ENCODE data around the gene KRT35. TPM values are rescaled to one million over a fixed set of nuclear protein-coding genes. Genes with fewer than 3 reads are reported as not detected.

Gene KRT35
- total RNA-seq, 1 experiment from 2014 or later = not detected

GRCh38 chr17:41496803-41497484 lies 16.0 kb upstream of the KRT35 start (continued):
- TF ChIP-seq, protein P1, sequence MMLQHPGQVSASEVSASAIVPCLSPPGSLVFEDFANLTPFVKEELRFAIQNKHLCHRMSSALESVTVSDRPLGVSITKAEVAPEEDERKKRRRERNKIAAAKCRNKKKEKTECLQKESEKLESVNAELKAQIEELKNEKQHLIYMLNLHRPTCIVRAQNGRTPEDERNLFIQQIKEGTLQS (IDR thresholded peaks at IDR 0.05) = no peak
- no peak for TF ChIP-seq SIN3A (IDR thresholded peaks at IDR 0.05; ENCODE audit: low read depth)
- peak; percentile 66; the same call in 1 of the 2 replicates for TF ChIP-seq MAX (IDR thresholded peaks at IDR 0.05)

GRCh38 chr17:41494524-41494923 lies 13.6 kb upstream of the KRT35 start:
- Histone ChIP-seq H3K9ac (ENCODE audit: low read length) (peak overlapping the region; percentile 40), H3K9me3 (ENCODE audit: control insufficient read depth in 1 of 2, insufficient read depth in 1 of 2, low read depth in 1 of 2, low read length in 2 of 2) (no peaks in the 10 kb centered on the region), H3K9me2 (ENCODE audit: insufficient read depth) (no peaks in the 10 kb centered on the region), H3K4me1 (ENCODE audit: control insufficient read depth in 1 of 2, insufficient read depth in 2 of 2, low read length in 2 of 2) (peaks cover 23 to 71% of the 10 kb centered on the region in 2 experiments), H3K79me2 (ENCODE audit: insufficient read depth, low read length) (no peaks in the 10 kb centered on the region), H3K4me3 (replicated peaks in 1 of 2; ENCODE audit: low read depth in 1 of 2, low read length in 2 of 2) (no peak overlapping the region), H3K27ac (ENCODE audit: low read depth, low read length) (peak overlapping the region; percentile 28), H2AFZ (ENCODE audit: low read depth, low read length, poor library complexity, severe bottlenecking) (no peak overlapping the region), H4K20me1 (ENCODE audit: insufficient read depth) (no peaks in the 10 kb centered on the region), H3K4me2 (ENCODE audit: low read length) (peak overlapping the region; percentile 56), H3K27me3 (ENCODE audit: insufficient read depth, low read length) (no peaks in the 10 kb centered on the region), H3K36me3 (ENCODE audit: control insufficient read depth in 1 of 2, insufficient read depth in 2 of 2, low read length in 2 of 2) (no peaks in the 10 kb centered on the region)
- RAD21 ChIA-PET (ENCODE audit: low non-redundant PET in 1 of 2, low total read pairs in 2 of 2, uncharacterized antibody in 2 of 2, unreplicated experiment in 2 of 2) = interaction anchor here in 1 of 2 experiments (1.1 to 2.5 kb wide), 3 partner anchors 54 to 163 kb away, joined by 3 to 5 read pairs (median 3); no protein-coding TSS in a partner anchor
- POLR2A ChIA-PET = interaction anchor here (1.0 to 1.2 kb wide), 2 partner anchors 27 to 90 kb away, joined by 4 read pairs; no protein-coding TSS in a partner anchor
- peak; percentile 21; the same call in 1 of the 2 replicates for ATAC-seq
- DNase-seq (ENCODE audit: low read depth, low spot score) = no peak
- no peak for TF ChIP-seq ZFX (IDR thresholded peaks at IDR 0.05)
- peak; percentile 64 for TF ChIP-seq SP1 (IDR thresholded peaks at IDR 0.05; ENCODE audit: low read depth)
- TF ChIP-seq CBX3 (IDR thresholded peaks at IDR 0.05; ENCODE audit: low read depth) = peak; percentile 59; the same call in 1 of the 2 replicates
- peak; percentile 32 for TF ChIP-seq YY1 (IDR thresholded peaks at IDR 0.05; ENCODE audit: extremely low read depth, insufficient replicate concordance, low read depth, low read length)
- CTCF ChIA-PET = interaction anchor here (0.8 to 4.7 kb wide), 12 partner anchors 27 to 879 kb away, joined by 3 to 23 read pairs (median 6); no protein-coding TSS in a partner anchor
- intact Hi-C loops (cut with micrococcal nuclease) = loop anchor here (10.0 kb wide), 1 partner anchor 80 kb away; no protein-coding TSS in a partner anchor
- no TSS peak for BruUV-seq (replicated peaks)

Data from HCT116 (cell line).